ENCODE measurements around the gene PKHD1.
A peak's percentile ranks its signal among the peaks of the same experiment; 100 is the strongest.

The PKHD1 gene

DNA sequence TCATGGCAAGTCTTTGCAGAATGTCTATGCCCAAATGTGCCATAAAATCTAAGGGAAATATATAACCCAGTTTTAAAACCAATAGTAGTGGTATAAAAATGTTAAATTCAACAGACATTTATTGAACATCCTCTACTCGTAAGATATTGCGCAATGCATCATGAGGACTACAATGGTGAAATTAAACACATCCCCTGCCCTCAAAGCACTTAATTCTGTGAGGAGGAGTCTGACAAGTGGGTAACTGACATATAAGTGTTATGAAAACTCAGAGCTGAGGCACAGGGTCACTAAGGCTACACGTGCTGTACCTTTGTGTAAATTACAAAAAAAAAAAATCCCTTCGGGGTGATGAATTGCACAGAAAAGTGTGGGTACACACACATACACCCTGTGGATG lies 6.2 kb downstream of the PKHD1 start:
- TF ChIP-seq CEBPB (IDR thresholded peaks at IDR 0.05) (peak; percentile 88), RAD21 (IDR thresholded peaks at IDR 0.05; ENCODE audit: low read depth) (no peak), EGR1 (IDR thresholded peaks at IDR 0.05) (no peak)

DNA sequence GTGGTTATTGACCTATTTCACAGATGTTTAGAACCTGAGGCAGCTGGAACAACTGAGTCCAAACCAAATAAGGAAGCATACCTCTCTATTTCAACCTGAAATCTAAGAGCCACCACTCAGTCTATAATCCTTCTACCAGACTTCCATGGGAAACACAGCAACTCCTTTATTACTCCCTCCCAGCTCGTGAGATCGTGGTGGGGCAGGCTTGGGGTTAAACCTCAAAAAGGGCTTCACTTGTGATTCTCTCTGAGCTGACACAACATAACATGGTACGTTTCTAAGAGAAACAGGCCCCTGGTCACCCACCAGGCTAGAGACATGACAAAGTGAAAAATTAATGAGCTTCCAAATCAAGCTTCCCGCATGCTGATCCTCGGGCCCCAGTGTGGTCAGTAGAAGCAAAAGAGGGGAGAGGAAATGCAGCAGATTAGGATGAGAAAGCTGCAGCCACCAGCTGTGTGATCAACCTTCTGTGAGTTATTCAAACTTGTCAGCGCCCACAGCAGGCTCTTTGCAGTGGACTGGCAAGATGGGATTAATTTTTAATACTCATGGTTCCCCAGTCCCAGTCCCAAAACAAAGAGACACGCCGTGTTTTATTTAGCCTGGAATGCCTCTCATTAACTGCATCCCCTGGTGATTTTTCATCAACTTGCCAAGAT lies 9.3 kb downstream of the PKHD1 start:
- TF ChIP-seq CEBPB (IDR thresholded peaks at IDR 0.05) (no peak), NFIC (IDR thresholded peaks at IDR 0.05) (no peak), FOXM1 (IDR thresholded peaks at IDR 0.05; ENCODE audit: borderline replicate concordance, low read depth) (no peak), TEAD4 (IDR thresholded peaks at IDR 0.05) (no peak), TCF12 (IDR thresholded peaks at IDR 0.05; ENCODE audit: low read depth) (no peak), EP300 (IDR thresholded peaks at IDR 0.05; ENCODE audit: borderline replicate concordance) (no peak), ZBTB7A (IDR thresholded peaks at IDR 0.05; ENCODE audit: low read depth) (no peak), RAD21 (IDR thresholded peaks at IDR 0.05; ENCODE audit: low read depth) (no peak), EGR1 (IDR thresholded peaks at IDR 0.05) (no peak), TAF1 (IDR thresholded peaks at IDR 0.05; ENCODE audit: low read depth) (no peak), YY1 (IDR thresholded peaks at IDR 0.05; ENCODE audit: low read depth) (no peak)
- TF ChIP-seq, protein P1, sequence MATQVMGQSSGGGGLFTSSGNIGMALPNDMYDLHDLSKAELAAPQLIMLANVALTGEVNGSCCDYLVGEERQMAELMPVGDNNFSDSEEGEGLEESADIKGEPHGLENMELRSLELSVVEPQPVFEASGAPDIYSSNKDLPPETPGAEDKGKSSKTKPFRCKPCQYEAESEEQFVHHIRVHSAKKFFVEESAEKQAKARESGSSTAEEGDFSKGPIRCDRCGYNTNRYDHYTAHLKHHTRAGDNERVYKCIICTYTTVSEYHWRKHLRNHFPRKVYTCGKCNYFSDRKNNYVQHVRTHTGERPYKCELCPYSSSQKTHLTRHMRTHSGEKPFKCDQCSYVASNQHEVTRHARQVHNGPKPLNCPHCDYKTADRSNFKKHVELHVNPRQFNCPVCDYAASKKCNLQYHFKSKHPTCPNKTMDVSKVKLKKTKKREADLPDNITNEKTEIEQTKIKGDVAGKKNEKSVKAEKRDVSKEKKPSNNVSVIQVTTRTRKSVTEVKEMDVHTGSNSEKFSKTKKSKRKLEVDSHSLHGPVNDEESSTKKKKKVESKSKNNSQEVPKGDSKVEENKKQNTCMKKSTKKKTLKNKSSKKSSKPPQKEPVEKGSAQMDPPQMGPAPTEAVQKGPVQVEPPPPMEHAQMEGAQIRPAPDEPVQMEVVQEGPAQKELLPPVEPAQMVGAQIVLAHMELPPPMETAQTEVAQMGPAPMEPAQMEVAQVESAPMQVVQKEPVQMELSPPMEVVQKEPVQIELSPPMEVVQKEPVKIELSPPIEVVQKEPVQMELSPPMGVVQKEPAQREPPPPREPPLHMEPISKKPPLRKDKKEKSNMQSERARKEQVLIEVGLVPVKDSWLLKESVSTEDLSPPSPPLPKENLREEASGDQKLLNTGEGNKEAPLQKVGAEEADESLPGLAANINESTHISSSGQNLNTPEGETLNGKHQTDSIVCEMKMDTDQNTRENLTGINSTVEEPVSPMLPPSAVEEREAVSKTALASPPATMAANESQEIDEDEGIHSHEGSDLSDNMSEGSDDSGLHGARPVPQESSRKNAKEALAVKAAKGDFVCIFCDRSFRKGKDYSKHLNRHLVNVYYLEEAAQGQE (IDR thresholded peaks at IDR 0.05; ENCODE audit: low read depth): no peak
- TF ChIP-seq, protein P2, sequence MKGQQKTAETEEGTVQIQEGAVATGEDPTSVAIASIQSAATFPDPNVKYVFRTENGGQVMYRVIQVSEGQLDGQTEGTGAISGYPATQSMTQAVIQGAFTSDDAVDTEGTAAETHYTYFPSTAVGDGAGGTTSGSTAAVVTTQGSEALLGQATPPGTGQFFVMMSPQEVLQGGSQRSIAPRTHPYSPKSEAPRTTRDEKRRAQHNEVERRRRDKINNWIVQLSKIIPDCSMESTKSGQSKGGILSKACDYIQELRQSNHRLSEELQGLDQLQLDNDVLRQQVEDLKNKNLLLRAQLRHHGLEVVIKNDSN (IDR thresholded peaks at IDR 0.05): no peak

DNA sequence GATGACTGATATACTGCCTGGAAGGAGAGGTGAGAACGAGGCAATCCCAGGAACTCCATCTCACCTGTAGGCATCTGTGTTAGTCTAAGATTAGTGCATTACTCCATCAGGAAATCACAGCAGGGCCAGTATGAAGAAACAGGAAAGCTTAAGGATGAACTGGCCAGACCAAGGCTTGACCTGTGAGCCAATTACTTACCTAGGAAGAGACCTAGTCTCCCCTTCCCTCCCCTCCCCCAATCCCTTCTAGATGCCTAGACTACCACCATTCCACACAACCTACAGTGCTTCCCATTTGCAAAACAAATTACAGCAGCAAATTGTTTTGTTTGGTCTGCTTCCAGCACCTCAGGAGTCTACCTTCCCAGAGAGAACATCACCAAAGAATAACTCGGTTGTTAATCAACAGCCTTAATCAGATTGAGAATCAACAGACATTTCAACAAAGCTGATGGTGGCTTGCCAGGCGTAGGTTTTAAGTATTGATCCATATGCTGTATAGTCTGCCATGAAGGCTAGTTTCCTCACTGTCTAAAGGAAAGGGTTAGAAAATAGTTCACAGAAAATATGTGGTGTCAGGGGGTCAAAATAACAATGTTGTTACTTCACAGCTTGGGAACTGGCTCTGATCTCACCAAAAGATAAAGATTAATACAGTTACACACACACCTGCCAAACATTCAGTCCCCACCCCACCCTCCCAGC lies 10.1 kb downstream of the PKHD1 start:
- TF ChIP-seq CREB1 (IDR thresholded peaks at IDR 0.05; ENCODE audit: low read depth) (no peak), ZBTB7A (IDR thresholded peaks at IDR 0.05; ENCODE audit: low read depth) (no peak), YY1 (IDR thresholded peaks at IDR 0.05; ENCODE audit: low read depth) (no peak), NFIC (IDR thresholded peaks at IDR 0.05) (no peak)
- TF ChIP-seq, protein P1 (IDR thresholded peaks at IDR 0.05; ENCODE audit: low read depth): no peak

DNA sequence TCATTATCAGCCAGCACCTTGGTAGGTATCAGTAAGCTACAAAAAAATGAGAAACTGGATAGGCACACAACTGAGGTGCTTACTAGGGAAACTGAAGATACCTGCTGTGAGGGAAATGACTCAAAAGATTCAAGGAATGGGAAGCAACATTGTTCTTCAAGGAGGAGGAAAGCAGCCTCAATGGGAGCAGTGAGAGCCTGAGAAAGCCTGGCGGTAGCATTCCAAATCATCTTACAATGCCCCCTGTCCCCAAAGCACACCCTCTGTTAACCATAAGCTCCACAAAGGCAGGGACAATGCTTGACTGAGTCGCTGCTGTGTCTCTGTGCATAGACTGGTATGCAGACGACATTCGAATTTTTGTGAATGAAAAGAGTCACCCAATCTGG lies 10.6 kb downstream of the PKHD1 start:
- TF ChIP-seq TEAD4 (IDR thresholded peaks at IDR 0.05) (no peak), CEBPB (IDR thresholded peaks at IDR 0.05) (no peak), TAF1 (IDR thresholded peaks at IDR 0.05; ENCODE audit: low read depth) (no peak), EP300 (IDR thresholded peaks at IDR 0.05; ENCODE audit: borderline replicate concordance) (no peak), ZBTB7A (IDR thresholded peaks at IDR 0.05; ENCODE audit: low read depth) (no peak), EGR1 (IDR thresholded peaks at IDR 0.05) (no peak), YY1 (IDR thresholded peaks at IDR 0.05; ENCODE audit: low read depth) (no peak), RAD21 (IDR thresholded peaks at IDR 0.05; ENCODE audit: low read depth) (no peak), TCF12 (IDR thresholded peaks at IDR 0.05; ENCODE audit: low read depth) (no peak), NFIC (IDR thresholded peaks at IDR 0.05) (no peak), CREB1 (IDR thresholded peaks at IDR 0.05; ENCODE audit: low read depth) (no peak), FOXM1 (IDR thresholded peaks at IDR 0.05; ENCODE audit: borderline replicate concordance, low read depth) (no peak)
- TF ChIP-seq, protein P2 (IDR thresholded peaks at IDR 0.05): no peak
- TF ChIP-seq, protein P3, sequence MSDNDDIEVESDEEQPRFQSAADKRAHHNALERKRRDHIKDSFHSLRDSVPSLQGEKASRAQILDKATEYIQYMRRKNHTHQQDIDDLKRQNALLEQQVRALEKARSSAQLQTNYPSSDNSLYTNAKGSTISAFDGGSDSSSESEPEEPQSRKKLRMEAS (IDR thresholded peaks at IDR 0.05): no peak
- TF ChIP-seq, protein P1 (IDR thresholded peaks at IDR 0.05; ENCODE audit: low read depth): no peak

Data from Ishikawa (cell line).